ENCODE data around the gene BMERB1.
"Not testable (repeated sequence)": the region's sequence is repeated elsewhere in the genome, so short reads cannot be mapped to it uniquely, and the experiment has no call there.

BMERB1 gene

DNA sequence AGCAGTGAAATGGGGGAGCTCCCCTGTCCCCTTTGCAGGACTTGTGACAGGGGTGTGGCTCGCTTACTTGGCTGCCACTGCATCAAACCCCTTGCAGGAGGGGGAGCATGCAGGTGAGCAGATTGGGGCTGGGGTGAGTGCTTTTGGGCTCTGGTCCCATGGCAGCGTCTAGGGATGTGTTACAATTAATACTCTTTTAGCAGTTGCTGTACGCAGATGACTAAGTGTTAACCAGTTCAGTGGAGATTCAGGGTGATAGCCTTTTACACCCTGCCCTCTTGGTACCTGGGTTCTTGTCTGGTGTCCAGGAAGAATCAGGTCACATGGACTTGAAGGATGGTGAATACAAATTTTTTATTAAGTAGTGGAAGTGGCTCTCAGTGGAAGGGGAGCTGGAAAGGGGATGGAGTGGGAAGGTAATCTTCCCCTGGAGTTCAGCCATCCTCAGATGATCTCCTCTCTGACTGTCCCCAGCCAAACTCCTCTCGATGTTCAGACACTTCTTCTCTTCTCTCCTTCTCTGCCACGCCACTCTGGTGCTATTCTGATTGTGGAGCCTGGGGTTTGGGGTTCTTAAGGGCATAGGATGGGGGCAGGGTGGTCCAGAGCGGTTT is 108.5 kb downstream of the BMERB1 start:
- Histone ChIP-seq H3K27me3 (ENCODE audit: control insufficient read depth in 5 of 5, insufficient read depth in 4 of 5, low read length in 5 of 5) (no peaks in the 10 kb centered on the region), H3K4me1 (ENCODE audit: control insufficient read depth in 5 of 5, insufficient read depth in 5 of 5, low read length in 5 of 5) (no peaks in the 10 kb centered on the region), H3K27ac (ENCODE audit: low read depth, low read length) (no peak overlapping the region), H3K36me3 (ENCODE audit: control insufficient read depth in 5 of 5, insufficient read depth in 5 of 5, low read length in 5 of 5) (no peaks in the 10 kb centered on the region), H3K4me3 (ENCODE audit: low read depth in 1 of 5, low read length in 5 of 5) (no peak overlapping the region), H3K9ac (ENCODE audit: low read length in 5 of 5) (no peak overlapping the region), H3K9me3 (ENCODE audit: control insufficient read depth in 5 of 5, low read length in 5 of 5) (peaks cover 0 to 8% (median 2%) of the 10 kb centered on the region in 5 donors)

DNA sequence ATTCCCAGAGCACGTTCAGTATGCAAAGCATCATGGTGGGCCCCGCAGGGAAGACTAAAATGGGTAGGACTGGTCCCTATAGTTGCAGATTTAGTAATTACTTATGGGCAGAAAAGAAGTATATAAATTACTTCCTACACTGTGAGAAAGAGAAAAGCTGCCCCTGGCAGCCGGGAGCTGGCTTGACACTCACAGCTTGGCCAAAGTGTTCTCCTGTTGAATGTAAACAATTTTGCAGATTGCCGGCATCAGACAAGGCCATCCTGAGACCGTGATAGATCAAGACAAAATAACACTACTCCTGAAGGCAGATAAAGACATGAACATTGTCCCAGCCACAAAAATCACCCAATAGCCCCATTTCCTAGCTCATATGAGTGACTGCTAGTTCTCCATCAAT is 110.0 kb downstream of the BMERB1 start:
- no peak overlapping the region for H3K27ac ChIP-seq (ENCODE audit: low read depth, low read length)
- no peaks in the 10 kb centered on the region for H3K4me1 ChIP-seq (ENCODE audit: control insufficient read depth in 5 of 5, insufficient read depth in 5 of 5, low read length in 5 of 5)
- no peak overlapping the region for H3K4me3 ChIP-seq (ENCODE audit: low read depth in 1 of 5, low read length in 5 of 5)
- peaks cover 0 to 8% (median 2%) of the 10 kb centered on the region in 5 donors for H3K9me3 ChIP-seq (ENCODE audit: control insufficient read depth in 5 of 5, low read length in 5 of 5)
- no peaks in the 10 kb centered on the region for H3K36me3 ChIP-seq (ENCODE audit: control insufficient read depth in 5 of 5, insufficient read depth in 5 of 5, low read length in 5 of 5)
- no peaks in the 10 kb centered on the region for H3K27me3 ChIP-seq (ENCODE audit: control insufficient read depth in 5 of 5, insufficient read depth in 4 of 5, low read length in 5 of 5)
- H3K9ac ChIP-seq (ENCODE audit: low read length in 5 of 5) = no peak overlapping the region

DNA sequence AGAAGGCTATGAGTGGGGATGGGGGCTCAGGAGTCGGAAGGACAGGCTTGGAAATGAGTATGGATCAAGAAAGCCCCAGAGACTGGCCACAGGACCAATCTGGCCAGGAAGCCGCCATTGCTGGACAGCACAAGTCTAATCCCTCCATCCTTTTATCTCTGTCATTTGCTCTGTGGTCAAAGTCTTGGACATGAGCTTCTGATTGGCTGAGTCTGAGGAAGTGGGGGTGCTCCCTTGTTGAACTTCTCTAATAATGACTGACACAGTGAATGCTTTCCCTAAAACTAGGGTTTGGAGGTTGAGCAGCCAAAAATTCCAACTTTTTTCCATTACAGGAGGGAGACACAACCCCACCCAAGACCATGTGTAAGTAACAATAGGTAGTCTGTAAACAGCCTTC is 111.2 kb downstream of the BMERB1 start:
- no peaks in the 10 kb centered on the region for H3K27me3 ChIP-seq (ENCODE audit: control insufficient read depth in 5 of 5, insufficient read depth in 4 of 5, low read length in 5 of 5)
- no peak overlapping the region for H3K27ac ChIP-seq (ENCODE audit: low read depth, low read length)
- H3K4me1 ChIP-seq (ENCODE audit: control insufficient read depth in 5 of 5, insufficient read depth in 5 of 5, low read length in 5 of 5) = no peaks in the 10 kb centered on the region
- peaks cover 0 to 8% (median 2%) of the 10 kb centered on the region in 5 donors for H3K9me3 ChIP-seq (ENCODE audit: control insufficient read depth in 5 of 5, low read length in 5 of 5)
- H3K4me3 ChIP-seq (ENCODE audit: low read depth in 1 of 5, low read length in 5 of 5) = no peak overlapping the region
- no peak overlapping the region for H3K9ac ChIP-seq (ENCODE audit: low read length in 5 of 5)
- no peaks in the 10 kb centered on the region for H3K36me3 ChIP-seq (ENCODE audit: control insufficient read depth in 5 of 5, insufficient read depth in 5 of 5, low read length in 5 of 5)

DNA sequence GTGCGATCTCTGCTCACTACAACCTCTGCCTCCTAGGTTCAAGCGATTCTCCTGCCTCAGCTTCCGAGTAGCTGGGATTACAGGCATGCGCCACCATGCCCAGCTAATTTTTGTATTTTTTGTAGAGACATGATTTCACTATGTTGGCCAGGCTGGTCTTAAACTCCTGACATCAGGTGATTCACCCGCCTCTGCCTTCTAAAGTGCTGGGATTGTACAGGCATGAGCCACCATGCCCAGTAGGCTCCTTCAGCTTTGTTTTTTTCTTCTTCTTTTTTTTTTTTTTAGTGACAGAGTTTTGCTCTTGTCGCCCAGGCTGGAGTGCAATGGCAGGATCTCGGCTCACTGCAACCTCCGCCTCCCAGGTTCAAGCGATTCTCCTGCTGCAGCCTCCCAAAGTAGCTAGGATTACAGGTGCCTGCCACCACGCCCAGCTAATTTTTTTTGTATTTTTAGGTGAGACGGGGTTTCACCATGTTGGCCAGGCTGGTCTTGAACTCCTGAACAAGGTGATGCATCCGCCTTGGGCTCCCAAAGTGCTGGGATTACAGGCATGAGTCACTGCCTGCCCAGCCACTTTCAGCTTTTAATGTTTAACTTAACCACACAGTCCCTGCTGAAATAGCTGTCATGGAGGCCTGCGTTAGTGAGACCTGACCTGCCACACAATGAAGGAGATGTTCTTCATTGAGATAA is 112.8 kb downstream of the BMERB1 start:
- H3K9ac ChIP-seq (ENCODE audit: low read length in 5 of 5); H3K4me3 ChIP-seq (ENCODE audit: low read depth in 1 of 5, low read length in 5 of 5); H3K27ac ChIP-seq (ENCODE audit: low read depth, low read length); H3K27me3 ChIP-seq (ENCODE audit: control insufficient read depth in 5 of 5, insufficient read depth in 4 of 5, low read length in 5 of 5); H3K4me1 ChIP-seq (ENCODE audit: control insufficient read depth in 5 of 5, insufficient read depth in 5 of 5, low read length in 5 of 5); H3K9me3 ChIP-seq (ENCODE audit: control insufficient read depth in 5 of 5, low read length in 5 of 5); H3K36me3 ChIP-seq (ENCODE audit: control insufficient read depth in 5 of 5, insufficient read depth in 5 of 5, low read length in 5 of 5): not testable (repeated sequence)

DNA sequence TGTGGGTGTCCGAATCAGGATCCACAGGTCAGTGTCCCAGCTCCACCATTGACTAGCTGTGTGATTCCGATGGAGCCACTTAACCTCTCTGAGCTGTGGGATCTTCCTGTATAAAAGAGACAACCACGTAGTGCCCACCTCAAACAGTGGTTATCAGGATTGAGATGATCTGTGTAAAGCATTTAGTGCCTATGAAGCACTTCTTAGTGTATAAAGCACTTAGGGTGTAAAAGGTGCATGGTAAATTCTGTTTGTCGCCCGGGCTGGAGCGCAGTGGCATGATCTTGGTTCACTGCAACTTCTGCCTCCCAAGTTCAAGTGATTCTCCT is 113.3 kb downstream of the BMERB1 start:
- peaks cover 0 to 4% (median 0%) of the 10 kb centered on the region in 5 donors for H3K4me1 ChIP-seq (ENCODE audit: control insufficient read depth in 5 of 5, insufficient read depth in 5 of 5, low read length in 5 of 5)

DNA sequence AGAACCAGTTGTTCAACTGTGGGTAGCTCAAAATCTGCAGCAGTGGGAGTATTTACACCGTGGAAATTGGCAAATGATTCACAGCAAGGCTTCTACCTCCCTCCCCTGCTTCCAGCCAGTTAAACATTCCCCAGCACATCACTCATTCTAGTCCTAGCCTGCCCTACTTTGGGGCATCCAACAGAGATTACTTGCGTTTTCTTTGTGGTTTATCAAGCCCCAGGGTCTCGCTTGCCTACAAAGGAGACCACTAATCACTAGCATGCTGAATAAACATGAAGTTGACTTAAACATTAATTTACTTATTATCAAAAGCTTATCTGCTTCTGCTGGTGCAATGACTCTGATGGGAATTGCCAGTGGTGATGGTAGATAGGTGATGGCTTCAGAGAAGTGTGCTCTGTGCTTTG is 114.1 kb downstream of the BMERB1 start:
- H3K9ac ChIP-seq (ENCODE audit: low read length in 5 of 5) = no peak overlapping the region
- no peaks in the 10 kb centered on the region for H3K36me3 ChIP-seq (ENCODE audit: control insufficient read depth in 5 of 5, insufficient read depth in 5 of 5, low read length in 5 of 5)
- no peaks in the 10 kb centered on the region for H3K27me3 ChIP-seq (ENCODE audit: control insufficient read depth in 5 of 5, insufficient read depth in 4 of 5, low read length in 5 of 5)
- no peak overlapping the region for H3K4me3 ChIP-seq (ENCODE audit: low read depth in 1 of 5, low read length in 5 of 5)
- peaks cover 0 to 8% (median 0%) of the 10 kb centered on the region in 5 donors for H3K4me1 ChIP-seq (ENCODE audit: control insufficient read depth in 5 of 5, insufficient read depth in 5 of 5, low read length in 5 of 5)
- H3K9me3 ChIP-seq (ENCODE audit: control insufficient read depth in 5 of 5, low read length in 5 of 5) = no peaks in the 10 kb centered on the region
- no peak overlapping the region for H3K27ac ChIP-seq (ENCODE audit: low read depth, low read length)

More for the DNA sequence above, 113.3 kb downstream of the BMERB1 start:
- H3K27ac ChIP-seq (ENCODE audit: low read depth, low read length) = no peak overlapping the region
- H3K9me3 ChIP-seq (ENCODE audit: control insufficient read depth in 5 of 5, low read length in 5 of 5) = peaks cover 0 to 5% (median 2%) of the 10 kb centered on the region in 5 donors
- no peaks in the 10 kb centered on the region for H3K27me3 ChIP-seq (ENCODE audit: control insufficient read depth in 5 of 5, insufficient read depth in 4 of 5, low read length in 5 of 5)
- H3K36me3 ChIP-seq (ENCODE audit: control insufficient read depth in 5 of 5, insufficient read depth in 5 of 5, low read length in 5 of 5) = no peaks in the 10 kb centered on the region
- no peak overlapping the region for H3K4me3 ChIP-seq (ENCODE audit: low read depth in 1 of 5, low read length in 5 of 5)
- no peak overlapping the region for H3K9ac ChIP-seq (ENCODE audit: low read length in 5 of 5)

DNA sequence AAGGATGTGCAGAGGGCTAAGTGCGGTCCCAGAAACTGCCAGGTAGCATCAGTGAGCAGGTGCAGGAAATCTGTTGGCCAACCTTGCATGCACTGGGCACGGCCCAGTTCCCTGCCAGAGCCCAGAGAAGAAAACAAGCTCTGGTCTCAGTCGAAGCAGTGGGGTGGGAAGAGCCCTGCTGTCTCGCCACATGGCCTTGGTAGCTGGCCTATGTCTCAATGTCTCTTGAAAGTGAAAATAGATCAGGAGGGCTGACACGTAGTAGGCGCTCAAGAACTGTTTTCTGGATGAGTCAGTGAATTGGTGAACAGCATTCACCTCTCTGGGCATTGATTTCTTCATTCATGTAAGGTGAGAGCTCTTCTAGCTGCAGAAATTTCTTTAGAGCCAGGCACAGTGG is 118.1 kb downstream of the BMERB1 start:
- no peak overlapping the region for H3K27ac ChIP-seq (ENCODE audit: low read depth, low read length)
- peaks cover 0 to 9% (median 3%) of the 10 kb centered on the region in 5 donors for H3K4me1 ChIP-seq (ENCODE audit: control insufficient read depth in 5 of 5, insufficient read depth in 5 of 5, low read length in 5 of 5)
- peaks cover 0 to 3% (median 0%) of the 10 kb centered on the region in 5 donors for H3K36me3 ChIP-seq (ENCODE audit: control insufficient read depth in 5 of 5, insufficient read depth in 5 of 5, low read length in 5 of 5)
- no peaks in the 10 kb centered on the region for H3K9me3 ChIP-seq (ENCODE audit: control insufficient read depth in 5 of 5, low read length in 5 of 5)
- H3K4me3 ChIP-seq (ENCODE audit: low read depth in 1 of 5, low read length in 5 of 5) = no peak overlapping the region
- no peaks in the 10 kb centered on the region for H3K27me3 ChIP-seq (ENCODE audit: control insufficient read depth in 5 of 5, insufficient read depth in 4 of 5, low read length in 5 of 5)
- H3K9ac ChIP-seq (ENCODE audit: low read length in 5 of 5) = no peak overlapping the region

DNA sequence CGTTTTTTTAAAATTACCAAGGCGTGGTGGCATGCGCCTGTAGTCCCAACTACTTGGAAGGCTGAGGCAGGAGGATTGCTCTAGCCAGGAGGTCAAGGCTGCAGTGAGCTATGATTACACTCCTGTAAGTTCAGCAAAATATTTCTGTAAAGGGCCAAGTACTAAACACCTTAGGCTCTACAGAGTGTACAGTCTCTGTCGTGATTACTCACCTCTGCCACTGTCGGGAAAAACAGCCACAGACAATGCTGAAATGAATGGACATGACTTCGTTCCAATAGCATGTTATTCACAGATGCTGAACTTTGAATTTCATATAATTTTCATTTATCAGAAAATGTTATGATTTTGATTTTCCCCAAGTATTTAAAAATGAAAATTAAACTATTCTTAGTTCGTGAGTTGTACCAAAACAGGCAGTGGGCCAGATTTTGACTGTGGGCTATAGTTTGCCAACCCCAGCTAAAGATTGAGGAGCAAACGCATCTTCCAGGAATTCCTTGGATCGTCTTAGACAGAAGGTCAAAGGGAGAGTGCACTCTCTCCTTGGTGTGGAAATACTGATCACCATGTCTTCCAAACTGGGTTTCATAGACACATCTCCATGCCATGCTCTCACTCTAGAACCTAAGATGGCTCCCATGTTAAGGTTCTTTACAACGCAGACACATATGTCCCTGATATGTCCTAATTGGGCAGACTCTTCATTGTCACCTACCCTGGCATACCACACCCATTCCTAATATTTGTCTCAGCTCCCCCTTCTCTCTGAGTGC is 119.1 kb downstream of the BMERB1 start:
- H3K4me3 ChIP-seq (ENCODE audit: low read depth in 1 of 5, low read length in 5 of 5) = no peak overlapping the region
- no peak overlapping the region for H3K9ac ChIP-seq (ENCODE audit: low read length in 5 of 5)
- H3K4me1 ChIP-seq (ENCODE audit: control insufficient read depth in 5 of 5, insufficient read depth in 5 of 5, low read length in 5 of 5) = peaks cover 0 to 9% (median 3%) of the 10 kb centered on the region in 5 donors
- no peaks in the 10 kb centered on the region for H3K9me3 ChIP-seq (ENCODE audit: control insufficient read depth in 5 of 5, low read length in 5 of 5)
- no peaks in the 10 kb centered on the region for H3K27me3 ChIP-seq (ENCODE audit: control insufficient read depth in 5 of 5, insufficient read depth in 4 of 5, low read length in 5 of 5)
- peaks cover 0 to 3% (median 0%) of the 10 kb centered on the region in 5 donors for H3K36me3 ChIP-seq (ENCODE audit: control insufficient read depth in 5 of 5, insufficient read depth in 5 of 5, low read length in 5 of 5)
- H3K27ac ChIP-seq (ENCODE audit: low read depth, low read length) = no peak overlapping the region

DNA sequence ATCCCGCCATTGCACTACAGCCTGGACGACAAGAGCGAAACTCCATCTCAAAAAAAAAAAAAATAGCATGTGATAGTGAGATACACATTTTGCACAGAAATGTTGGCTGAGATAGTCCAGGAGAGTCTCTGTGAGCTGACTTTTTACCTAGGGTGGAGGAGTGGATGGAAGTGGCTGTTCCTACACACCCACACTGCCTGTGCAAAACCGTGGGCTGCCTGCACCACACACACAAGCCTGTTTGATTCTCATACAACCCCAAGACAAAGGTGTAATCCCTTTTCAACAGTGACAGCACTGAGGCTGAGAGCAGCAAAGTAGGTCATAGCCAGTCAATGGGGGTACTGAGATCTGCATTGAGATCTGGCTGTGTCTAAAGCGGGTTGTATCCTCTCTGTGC is 121.7 kb downstream of the BMERB1 start:
- H3K27me3 ChIP-seq (ENCODE audit: control insufficient read depth in 5 of 5, insufficient read depth in 4 of 5, low read length in 5 of 5) = no peaks in the 10 kb centered on the region
- H3K36me3 ChIP-seq (ENCODE audit: control insufficient read depth in 5 of 5, insufficient read depth in 5 of 5, low read length in 5 of 5) = peaks cover 0 to 3% (median 0%) of the 10 kb centered on the region in 5 donors
- no peaks in the 10 kb centered on the region for H3K9me3 ChIP-seq (ENCODE audit: control insufficient read depth in 5 of 5, low read length in 5 of 5)
- H3K4me3 ChIP-seq (ENCODE audit: low read depth in 1 of 5, low read length in 5 of 5) = no peak overlapping the region
- no peak overlapping the region for H3K9ac ChIP-seq (ENCODE audit: low read length in 5 of 5)
- peaks cover 0 to 8% (median 3%) of the 10 kb centered on the region in 5 donors for H3K4me1 ChIP-seq (ENCODE audit: control insufficient read depth in 5 of 5, insufficient read depth in 5 of 5, low read length in 5 of 5)
- H3K27ac ChIP-seq (ENCODE audit: low read depth, low read length) = no peak overlapping the region

DNA sequence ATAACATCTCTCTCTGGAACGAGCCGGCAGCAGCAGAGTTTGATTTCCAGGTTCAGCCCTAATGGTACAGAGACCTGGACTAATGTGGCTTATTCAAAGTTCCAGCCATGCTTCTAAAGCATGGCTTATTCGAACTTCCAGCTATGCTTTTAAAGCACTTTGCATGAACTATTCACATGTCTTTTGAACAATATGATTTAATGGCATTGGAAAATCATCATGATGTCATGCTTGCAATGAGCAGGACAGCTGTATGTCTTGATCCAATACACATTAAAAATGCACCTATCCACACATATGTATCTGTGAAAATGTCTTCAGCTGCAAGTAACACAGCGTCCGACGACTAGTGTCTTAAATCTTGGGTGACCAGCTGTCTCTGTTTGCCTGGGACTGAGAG is 122.9 kb downstream of the BMERB1 start:
- H3K9ac ChIP-seq (ENCODE audit: low read length in 5 of 5) = no peak overlapping the region
- H3K9me3 ChIP-seq (ENCODE audit: control insufficient read depth in 5 of 5, low read length in 5 of 5) = no peaks in the 10 kb centered on the region
- H3K4me3 ChIP-seq (ENCODE audit: low read depth in 1 of 5, low read length in 5 of 5) = no peak overlapping the region
- H3K27me3 ChIP-seq (ENCODE audit: control insufficient read depth in 5 of 5, insufficient read depth in 4 of 5, low read length in 5 of 5) = no peaks in the 10 kb centered on the region
- no peak overlapping the region for H3K27ac ChIP-seq (ENCODE audit: low read depth, low read length)
- H3K4me1 ChIP-seq (ENCODE audit: control insufficient read depth in 5 of 5, insufficient read depth in 5 of 5, low read length in 5 of 5) = peaks cover 0 to 6% (median 3%) of the 10 kb centered on the region in 5 donors
- peaks cover 0 to 3% (median 0%) of the 10 kb centered on the region in 5 donors for H3K36me3 ChIP-seq (ENCODE audit: control insufficient read depth in 5 of 5, insufficient read depth in 5 of 5, low read length in 5 of 5)

Data from subcutaneous abdominal adipose tissue (tissue), 5 donors.